GM12864 (cell line): ENCODE results near the gene KCNA5.

ENCODE experiments used
- DNase-seq: peaks from one replicate; pipeline ENCODE4 v3.0.0-alpha.2; 2011; ENCODE audit warnings: low read depth
- H3K4me3 ChIP-seq: 2 replicates; pipeline ENCODE4 v1.5.1; 2011; ENCODE audit warnings: mild to moderate bottlenecking, low read depth, low read length, control low read depth
- TF ChIP-seq, protein P1 (sequence below): IDR thresholded peaks from 2 replicates; pipeline ENCODE4 v1.5.1; 2011; ENCODE audit warnings: low read depth, mild to moderate bottlenecking, moderate library complexity, low read length, control low read depth, inconsistent platforms; ENCODE audit errors: missing control alignments

Gene KCNA5

DNA sequence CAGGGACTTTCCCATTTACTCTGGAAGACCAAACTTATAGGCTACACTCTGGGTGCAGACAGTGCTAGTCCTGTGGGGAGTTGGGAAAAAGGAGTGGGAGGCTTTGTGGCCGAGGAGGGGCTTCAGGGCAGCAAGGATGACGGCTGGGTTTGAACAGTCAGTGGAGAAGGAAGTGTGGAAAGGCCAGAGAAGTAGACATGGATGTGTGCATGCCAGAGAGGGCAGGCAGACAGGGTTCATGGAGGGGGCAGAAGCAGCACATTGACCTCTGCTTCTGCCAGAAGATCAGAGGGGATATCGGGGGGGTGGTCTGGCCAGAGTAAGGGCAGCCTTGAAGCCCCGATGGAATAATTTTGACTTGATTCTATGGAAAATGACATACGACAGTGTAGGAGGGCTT, 27.2 kb upstream of the KCNA5 start:
- TF ChIP-seq, protein P1, sequence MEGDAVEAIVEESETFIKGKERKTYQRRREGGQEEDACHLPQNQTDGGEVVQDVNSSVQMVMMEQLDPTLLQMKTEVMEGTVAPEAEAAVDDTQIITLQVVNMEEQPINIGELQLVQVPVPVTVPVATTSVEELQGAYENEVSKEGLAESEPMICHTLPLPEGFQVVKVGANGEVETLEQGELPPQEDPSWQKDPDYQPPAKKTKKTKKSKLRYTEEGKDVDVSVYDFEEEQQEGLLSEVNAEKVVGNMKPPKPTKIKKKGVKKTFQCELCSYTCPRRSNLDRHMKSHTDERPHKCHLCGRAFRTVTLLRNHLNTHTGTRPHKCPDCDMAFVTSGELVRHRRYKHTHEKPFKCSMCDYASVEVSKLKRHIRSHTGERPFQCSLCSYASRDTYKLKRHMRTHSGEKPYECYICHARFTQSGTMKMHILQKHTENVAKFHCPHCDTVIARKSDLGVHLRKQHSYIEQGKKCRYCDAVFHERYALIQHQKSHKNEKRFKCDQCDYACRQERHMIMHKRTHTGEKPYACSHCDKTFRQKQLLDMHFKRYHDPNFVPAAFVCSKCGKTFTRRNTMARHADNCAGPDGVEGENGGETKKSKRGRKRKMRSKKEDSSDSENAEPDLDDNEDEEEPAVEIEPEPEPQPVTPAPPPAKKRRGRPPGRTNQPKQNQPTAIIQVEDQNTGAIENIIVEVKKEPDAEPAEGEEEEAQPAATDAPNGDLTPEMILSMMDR: no peak
- H3K4me3 ChIP-seq: no peak overlapping the region
- DNase-seq: no peak

DNA sequence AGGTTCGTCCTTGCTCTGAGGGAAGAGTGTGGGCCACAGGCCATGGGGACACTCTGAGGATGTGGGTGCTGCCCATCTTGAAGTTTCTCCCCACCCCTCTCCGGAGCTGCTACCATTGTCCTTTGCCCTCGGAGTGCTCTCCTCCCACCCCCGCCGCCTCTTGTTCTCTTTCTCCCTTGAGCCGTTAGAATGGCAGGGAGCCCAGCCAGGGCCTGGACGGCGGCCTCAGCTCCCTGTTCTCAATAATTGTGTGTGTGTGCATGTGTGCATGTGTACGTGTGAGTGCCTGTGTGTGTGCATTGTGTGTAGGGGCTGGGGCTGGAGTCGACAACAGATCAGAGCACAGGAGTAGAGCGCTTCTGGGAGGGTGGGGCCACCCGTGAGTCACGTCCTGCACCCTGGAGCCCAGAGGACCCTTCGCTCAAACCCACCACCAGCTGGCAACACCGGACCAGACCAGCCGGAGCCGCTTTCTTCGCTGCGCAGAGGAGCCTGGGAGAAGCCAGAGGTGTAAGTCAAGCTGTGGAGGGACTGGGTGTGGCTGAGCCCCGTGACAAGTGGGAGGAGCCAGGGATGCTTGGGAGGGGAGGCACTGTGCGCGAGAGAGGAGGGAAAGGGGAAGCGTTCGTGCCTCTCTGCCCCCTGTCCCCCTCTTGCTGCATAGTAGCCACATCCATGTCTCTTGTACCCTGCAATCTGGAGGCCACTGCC, 25.9 kb upstream of the KCNA5 start:
- TF ChIP-seq, protein P1: no peak
- H3K4me3 ChIP-seq: no peak overlapping the region
- DNase-seq: no peak

DNA sequence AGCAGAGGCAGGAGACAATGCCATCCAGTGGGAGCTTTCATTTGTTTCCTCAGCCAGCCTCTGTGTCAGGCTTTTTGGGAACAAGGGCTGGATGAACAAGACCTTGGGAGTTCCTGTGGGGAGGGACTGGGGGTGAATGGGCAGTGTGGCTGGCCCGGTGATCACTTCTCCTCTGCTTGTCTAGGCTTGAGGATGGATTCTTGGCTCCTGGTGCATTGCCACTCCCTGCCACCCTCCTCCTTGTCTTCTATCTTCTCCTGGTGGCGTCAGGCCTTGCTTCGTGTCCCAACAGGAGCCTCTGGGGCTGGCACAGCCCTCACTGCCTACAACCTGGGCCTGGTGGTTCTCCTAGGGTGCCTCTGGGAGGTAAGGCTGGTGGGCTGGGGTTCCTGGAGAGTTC, 25.0 kb upstream of the KCNA5 start:
- DNase-seq: no peak
- TF ChIP-seq, protein P1: no peak
- no peak overlapping the region for H3K4me3 ChIP-seq

GRCh38 chr12:5022025-5022424, 21.7 kb upstream of the KCNA5 start:
- no peak overlapping the region for H3K4me3 ChIP-seq
- no peak for DNase-seq
- TF ChIP-seq, protein P1: no peak

GRCh38 chr12:5022465-5023061, 21.1 kb upstream of the KCNA5 start:
- no peak overlapping the region for H3K4me3 ChIP-seq
- TF ChIP-seq, protein P1: peak; percentile 96
- DNase-seq: peak; percentile 10

DNA sequence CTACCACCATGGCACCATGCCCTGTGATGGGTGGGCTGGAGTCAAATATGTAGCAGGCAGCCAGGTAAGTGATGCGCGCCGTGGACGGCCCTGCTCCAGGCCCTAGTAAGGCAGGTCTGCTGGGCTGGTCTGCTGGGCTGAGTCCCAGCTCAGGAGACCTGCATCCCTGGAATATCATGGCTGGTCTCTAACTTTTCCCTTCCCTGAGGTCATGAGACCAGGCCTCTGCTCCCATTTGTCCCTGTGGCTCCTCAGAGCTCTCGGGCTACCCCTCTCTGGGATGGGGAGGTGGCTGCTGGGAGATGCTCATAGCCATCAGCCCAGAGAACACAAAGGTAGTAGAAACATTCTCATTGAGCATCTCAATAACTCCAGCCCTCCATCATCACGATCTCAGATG, 19.8 kb upstream of the KCNA5 start:
- DNase-seq: no peak
- TF ChIP-seq, protein P1: no peak
- no peak overlapping the region for H3K4me3 ChIP-seq
